HEK293 (cell line): ENCODE measurements around the gene FOXN4.

ENCODE experiments used
- CTCF ChIA-PET: fragments of 350-600 bp; formaldehyde crosslinking; extraction: SDS; loops from one replicate; lab custom pipeline; 2021; ENCODE audit warnings: antibody characterized with exemption; lab: Yijun Ruan, JAX
- POLR2A ChIA-PET: fragments of 300-600 bp; formaldehyde crosslinking; extraction: SDS; loops from one replicate; lab custom pipeline; 2020; ENCODE audit warnings: antibody characterized with exemption, inconsistent platforms; lab: Yijun Ruan, JAX
- H3K27ac ChIP-seq: fragments of 200-500 bp; sonication (Bioruptor generic); 2 replicates; pipeline ENCODE4 v1.5.1; 2014; ENCODE audit warnings: low read depth, low read length, control low read depth, inconsistent platforms; ENCODE audit errors: extremely low read depth
- H3K36me3 ChIP-seq, 2 experiments: fragments of 200-500 bp in 1 of 2; sonication (Bioruptor generic) in 1 of 2; 1 replicate in 1 of 2; 2 replicates in 1 of 2; pipeline ENCODE4 v1.5.1; 2014 to 2017; ENCODE audit warnings: inconsistent platforms in 2 of 2, low read length in 2 of 2; ENCODE audit not compliant: control insufficient read depth in 2 of 2, insufficient read depth in 1 of 2
- H3K4me1 ChIP-seq: fragments of 200-500 bp; sonication (Bioruptor generic); 2 replicates; pipeline ENCODE4 v1.5.1; 2014; ENCODE audit warnings: mild to moderate bottlenecking, low read length, inconsistent platforms; ENCODE audit not compliant: control insufficient read depth, insufficient read depth
- H3K4me3 ChIP-seq: 2 replicates; pipeline ENCODE4 v1.5.1; 2011; ENCODE audit warnings: low read depth, mild to moderate bottlenecking, control low read depth, low read length, moderate library complexity
- H3K9me3 ChIP-seq: fragments of 200-500 bp; sonication (Bioruptor generic); 2 replicates; pipeline ENCODE4 v1.5.1; 2014; ENCODE audit warnings: low read depth, low read length, inconsistent platforms; ENCODE audit not compliant: control insufficient read depth, insufficient read depth
- ATF2 ChIP-seq: fragments of 450-650 bp; formaldehyde crosslinking; IDR thresholded peaks from 2 replicates; pipeline ENCODE4 v1.5.1; 2016; ENCODE audit warnings: missing biosample characterization, missing genetic modification characterization, low read depth
- HOXD13 ChIP-seq: sonication (generic); formaldehyde crosslinking; IDR thresholded peaks from 2 replicates; pipeline ENCODE4 v1.8.0; 2022; ENCODE audit warnings: missing genetic modification reagents, borderline replicate concordance
- KLF10 ChIP-seq: fragments of 450-650 bp; IDR thresholded peaks from 2 replicates; pipeline ENCODE4 v1.5.1; 2018; ENCODE audit warnings: missing biosample characterization, mild to moderate bottlenecking, missing genetic modification characterization
- PRDM10 ChIP-seq: fragments of 450-650 bp; formaldehyde crosslinking; IDR thresholded peaks from 2 replicates; pipeline ENCODE4 v1.5.1; 2016; ENCODE audit warnings: missing biosample characterization, missing genetic modification characterization
- RBAK ChIP-seq: fragments of 450-650 bp; formaldehyde crosslinking; IDR thresholded peaks from 2 replicates; pipeline ENCODE4 v1.5.1; 2016; ENCODE audit warnings: missing biosample characterization, missing genetic modification characterization
- ZFP3 ChIP-seq: fragments of 450-650 bp; formaldehyde crosslinking; IDR thresholded peaks from 2 replicates; pipeline ENCODE4 v1.5.1; 2016; ENCODE audit warnings: low read depth, missing biosample characterization, missing genetic modification characterization
- ZNF121 ChIP-seq: fragments of 450-650 bp; formaldehyde crosslinking; IDR thresholded peaks from 2 replicates; pipeline ENCODE4 v1.5.1; 2016; ENCODE audit warnings: missing biosample characterization, missing genetic modification characterization
- ZNF133 ChIP-seq: fragments of 450-650 bp; formaldehyde crosslinking; IDR thresholded peaks from 2 replicates; pipeline ENCODE4 v1.5.1; 2016; ENCODE audit warnings: missing biosample characterization, missing genetic modification characterization
- ZNF138 ChIP-seq: fragments of 450-650 bp; formaldehyde crosslinking; IDR thresholded peaks from 2 replicates; pipeline ENCODE4 v1.5.1; 2016; ENCODE audit warnings: missing biosample characterization, missing genetic modification characterization, borderline replicate concordance
- ZNF157 ChIP-seq: fragments of 450-650 bp; formaldehyde crosslinking; IDR thresholded peaks from 2 replicates; pipeline ENCODE4 v1.5.1; 2016; ENCODE audit warnings: missing biosample characterization, missing genetic modification characterization
- ZNF18 ChIP-seq: fragments of 450-650 bp; formaldehyde crosslinking; IDR thresholded peaks from 2 replicates; pipeline ENCODE4 v1.5.1; 2016; ENCODE audit warnings: missing biosample characterization, missing genetic modification characterization
- ZNF2 ChIP-seq: fragments of 450-650 bp; formaldehyde crosslinking; IDR thresholded peaks from 2 replicates; pipeline ENCODE4 v1.5.1; 2016; ENCODE audit warnings: missing biosample characterization, missing genetic modification characterization
- ZNF214 ChIP-seq: fragments of 450-650 bp; formaldehyde crosslinking; IDR thresholded peaks from 2 replicates; pipeline ENCODE4 v1.5.1; 2017; ENCODE audit warnings: missing biosample characterization, mild to moderate bottlenecking, missing genetic modification characterization, borderline replicate concordance
- ZNF341 ChIP-seq: fragments of 450-650 bp; formaldehyde crosslinking; IDR thresholded peaks from 2 replicates; pipeline ENCODE4; 2016; ENCODE audit warnings: low read depth, missing biosample characterization, missing genetic modification characterization
- ZNF555 ChIP-seq: fragments of 450-650 bp; formaldehyde crosslinking; conservative IDR thresholded peaks from 2 replicates; pipeline ENCODE4 v1.5.1; 2017; ENCODE audit warnings: missing biosample characterization, mild to moderate bottlenecking, missing genetic modification characterization, inconsistent platforms
- ZNF610 ChIP-seq: fragments of 450-650 bp; formaldehyde crosslinking; IDR thresholded peaks from 2 replicates; pipeline ENCODE4 v1.5.1; 2016; ENCODE audit warnings: missing biosample characterization, missing genetic modification characterization, borderline replicate concordance
- ZNF843 ChIP-seq: fragments of 450-650 bp; formaldehyde crosslinking; IDR thresholded peaks from 2 replicates; pipeline ENCODE4 v1.5.1; 2016; ENCODE audit warnings: missing biosample characterization, missing genetic modification characterization

The FOXN4 gene

GRCh38 chr12:109274381-109274780 lies 34.7 kb downstream of the FOXN4 start:
- CTCF ChIA-PET, result interaction anchor here (0.9 to 1.2 kb wide), 2 partner anchors 11 to 111 kb away, joined by 4 to 6 read pairs; no protein-coding TSS in a partner anchor
- no peaks in the 10 kb centered on the region for H3K9me3 ChIP-seq
- H3K36me3 ChIP-seq, result no peaks in the 10 kb centered on the region
- no peaks in the 10 kb centered on the region for H3K4me1 ChIP-seq
- POLR2A ChIA-PET, result no interaction called here
- TF ChIP-seq ZNF843 (tag by site-specific recombination) (no peak), HOXD13 (no peak), ZNF18 (tag by site-specific recombination) (no peak), ZNF555 (tag by site-specific recombination) (no peak), ZNF157 (tag by site-specific recombination) (no peak), ZNF214 (tag by site-specific recombination) (no peak), ZNF121 (tag by site-specific recombination) (peak; percentile 51; the same call in 1 of the 2 replicates), ZNF341 (tag by site-specific recombination) (no peak)
- no peak overlapping the region for H3K4me3 ChIP-seq
- no peak overlapping the region for H3K27ac ChIP-seq

GRCh38 chr12:109273354-109273753 lies 35.7 kb downstream of the FOXN4 start:
- no peak overlapping the region for H3K4me3 ChIP-seq
- H3K9me3 ChIP-seq, result no peaks in the 10 kb centered on the region
- H3K27ac ChIP-seq, result no peak overlapping the region
- POLR2A ChIA-PET, result no interaction called here
- CTCF ChIA-PET, result interaction anchor here (0.7 to 1.2 kb wide), 2 partner anchors 10 to 43 kb away, joined by 4 read pairs; no protein-coding TSS in a partner anchor
- TF ChIP-seq ZNF555 (tag by site-specific recombination) (no peak), ATF2 (tag by site-specific recombination) (no peak), ZNF138 (tag by site-specific recombination) (no peak), RBAK (tag by site-specific recombination) (no peak), ZNF610 (tag by site-specific recombination) (no peak), ZNF2 (no peak)
- H3K36me3 ChIP-seq, result no peaks in the 10 kb centered on the region
- H3K4me1 ChIP-seq, result no peaks in the 10 kb centered on the region

GRCh38 chr12:109271418-109271817 lies 37.7 kb downstream of the FOXN4 start:
- TF ChIP-seq ZFP3 (tag by site-specific recombination) (peak; percentile 81), KLF10 (tag by site-specific recombination) (no peak)
- no peaks in the 10 kb centered on the region for H3K4me1 ChIP-seq
- no peaks in the 10 kb centered on the region for H3K9me3 ChIP-seq
- H3K27ac ChIP-seq, result no peak overlapping the region
- POLR2A ChIA-PET, result no interaction called here
- peaks cover 0 to 3% of the 10 kb centered on the region in 2 experiments; a peak in 1 of 3 replicates for H3K36me3 ChIP-seq
- H3K4me3 ChIP-seq, result no peak overlapping the region
- CTCF ChIA-PET, result interaction anchor here (0.5 to 1.0 kb wide), 3 partner anchors 15 to 1407 kb away, joined by 3 to 5 read pairs (median 3); no protein-coding TSS in a partner anchor

GRCh38 chr12:109270494-109270893 lies 38.6 kb downstream of the FOXN4 start:
- H3K36me3 ChIP-seq, result peaks cover 0 to 10% of the 10 kb centered on the region in 2 experiments; a peak in 1 of 3 replicates
- no peak overlapping the region for H3K4me3 ChIP-seq
- POLR2A ChIA-PET, result no interaction called here
- H3K27ac ChIP-seq, result no peak overlapping the region
- CTCF ChIA-PET, result interaction anchor here (0.5 to 0.7 kb wide), 3 partner anchors 44 to 146 kb away, joined by 3 to 5 read pairs (median 3); no protein-coding TSS in a partner anchor
- H3K4me1 ChIP-seq, result no peaks in the 10 kb centered on the region
- H3K9me3 ChIP-seq, result no peaks in the 10 kb centered on the region
- TF ChIP-seq ZNF133 (tag by site-specific recombination) (peak; percentile 96), ZNF341 (tag by site-specific recombination) (no peak), PRDM10 (no peak)
